ENCODE measurements around the gene ANO5. TPM values are rescaled to one million over a fixed set of nuclear protein-coding genes. Genes with fewer than 3 reads are reported as not detected.

ANO5 gene
- total RNA-seq, 1 experiment from 2014 or later: 3.7 TPM

- Histone ChIP-seq H3K27me3 (replicated peaks; ENCODE audit: insufficient read depth, low read depth, low read length, poor library complexity) (no peaks in the 10 kb centered on the region), H3K4me1 (ENCODE audit: insufficient read depth, low read length, poor library complexity, severe bottlenecking) (no peaks in the 10 kb centered on the region), H3K27ac (ENCODE audit: low read depth, low read length, poor library complexity, severe bottlenecking) (no peak overlapping the region), H3K36me3 (ENCODE audit: insufficient read depth, low read length, poor library complexity, severe bottlenecking) (no peaks in the 10 kb centered on the region), H3K4me3 (ENCODE audit: low read depth, low read length, poor library complexity, severe bottlenecking) (no peak overlapping the region), H3K9me3 (ENCODE audit: low read depth, low read length, poor library complexity, severe bottlenecking) (no peaks in the 10 kb centered on the region)
- intact Hi-C loops (cut with micrococcal nuclease; ENCODE audit: unreplicated experiment): loop anchor here (10.0 kb wide), 1 partner anchor 1763 kb away; no protein-coding TSS in a partner anchor
- no TSS peak for BruUV-seq (replicated peaks)
- POLR2A ChIA-PET (ENCODE audit: low non-redundant PET): no interaction called here
- CTCF ChIA-PET: interaction anchor here (0.7 kb wide), 1 partner anchor 155 kb away, joined by 3 read pairs; no protein-coding TSS in a partner anchor
- DNase-seq (ENCODE audit: low spot score): no peak
- TF ChIP-seq EZH2 (IDR thresholded peaks at IDR 0.05; ENCODE audit: borderline replicate concordance, low read depth, low read length, poor library complexity, severe bottlenecking) (no peak), CTCF (conservative IDR thresholded peaks at IDR 0.05; ENCODE audit: low read depth, low read length) (no peak)
These were observed 35.4 kb upstream of the ANO5 start for GRCh38 chr11:22157531-22157930.

- H3K27ac ChIP-seq (ENCODE audit: low read depth, low read length, poor library complexity, severe bottlenecking): no peak overlapping the region
- no peaks in the 10 kb centered on the region for H3K4me1 ChIP-seq (ENCODE audit: insufficient read depth, low read length, poor library complexity, severe bottlenecking)
- ChIA-PET POLR2A (ENCODE audit: low non-redundant PET) (no interaction called here), CTCF (interaction anchor here (0.8 kb wide), 1 partner anchor 9 kb away, joined by 4 read pairs; no protein-coding TSS in a partner anchor)
- intact Hi-C loops (cut with micrococcal nuclease; ENCODE audit: unreplicated experiment): no loop called here
- H3K36me3 ChIP-seq (ENCODE audit: insufficient read depth, low read length, poor library complexity, severe bottlenecking): no peaks in the 10 kb centered on the region
- TF ChIP-seq CTCF (conservative IDR thresholded peaks at IDR 0.05; ENCODE audit: low read depth, low read length) (no peak), EZH2 (IDR thresholded peaks at IDR 0.05; ENCODE audit: borderline replicate concordance, low read depth, low read length, poor library complexity, severe bottlenecking) (no peak)
- BruUV-seq (replicated peaks): no TSS peak
- H3K4me3 ChIP-seq (ENCODE audit: low read depth, low read length, poor library complexity, severe bottlenecking): no peak overlapping the region
- DNase-seq (ENCODE audit: low spot score): no peak
- no peaks in the 10 kb centered on the region for H3K9me3 ChIP-seq (ENCODE audit: low read depth, low read length, poor library complexity, severe bottlenecking)
- H3K27me3 ChIP-seq (replicated peaks; ENCODE audit: insufficient read depth, low read depth, low read length, poor library complexity): no peaks in the 10 kb centered on the region
These were observed 31.4 kb upstream of the ANO5 start for GRCh38 chr11:22161489-22161888.

- Histone ChIP-seq H3K36me3 (ENCODE audit: insufficient read depth, low read length, poor library complexity, severe bottlenecking) (no peaks in the 10 kb centered on the region), H3K4me1 (ENCODE audit: insufficient read depth, low read length, poor library complexity, severe bottlenecking) (no peaks in the 10 kb centered on the region), H3K4me3 (ENCODE audit: low read depth, low read length, poor library complexity, severe bottlenecking) (no peak overlapping the region), H3K27ac (ENCODE audit: low read depth, low read length, poor library complexity, severe bottlenecking) (no peak overlapping the region), H3K27me3 (replicated peaks; ENCODE audit: insufficient read depth, low read depth, low read length, poor library complexity) (no peaks in the 10 kb centered on the region), H3K9me3 (ENCODE audit: low read depth, low read length, poor library complexity, severe bottlenecking) (no peaks in the 10 kb centered on the region)
- BruUV-seq (replicated peaks): no TSS peak
- intact Hi-C loops (cut with micrococcal nuclease; ENCODE audit: unreplicated experiment): no loop called here
- POLR2A ChIA-PET (ENCODE audit: low non-redundant PET): no interaction called here
- CTCF ChIA-PET: no interaction called here
- no peak for DNase-seq (ENCODE audit: low spot score)
- no peak for TF ChIP-seq EZH2 (IDR thresholded peaks at IDR 0.05; ENCODE audit: borderline replicate concordance, low read depth, low read length, poor library complexity, severe bottlenecking)
- TF ChIP-seq CTCF (conservative IDR thresholded peaks at IDR 0.05; ENCODE audit: low read depth, low read length): no peak
These were observed 30.1 kb upstream of the ANO5 start for GRCh38 chr11:22162756-22163155.

Measured in A673 (cell line).